ENCODE results near the gene MSL1.

GRCh38 chr17:40170325-40170724 lies 48.6 kb downstream of the MSL1 start:
- TF ChIP-seq CTCF (IDR thresholded peaks at IDR 0.05; ENCODE audit: insufficient read depth, low read length, poor library complexity, severe bottlenecking) (no peak), EZH2phosphoT487 (conservative IDR thresholded peaks at IDR 0.05; ENCODE audit: low read length) (no peak)

Data from SU-DHL-6 (cell line).